Uterine smooth muscle cell (primary cell): ENCODE results near the gene XIRP2. TPM values are rescaled to one million over a fixed set of nuclear protein-coding genes. Genes with fewer than 3 reads are reported as not detected.

Experiments used
- total RNA-seq: library from RNA; depleted of rRNA; stranded (reverse); fragments of >200 nt; gene quantifications from 2 replicates; pipeline ENCODE4 v1.2.3, GENCODE V29; 2014

XIRP2 gene, protein sequence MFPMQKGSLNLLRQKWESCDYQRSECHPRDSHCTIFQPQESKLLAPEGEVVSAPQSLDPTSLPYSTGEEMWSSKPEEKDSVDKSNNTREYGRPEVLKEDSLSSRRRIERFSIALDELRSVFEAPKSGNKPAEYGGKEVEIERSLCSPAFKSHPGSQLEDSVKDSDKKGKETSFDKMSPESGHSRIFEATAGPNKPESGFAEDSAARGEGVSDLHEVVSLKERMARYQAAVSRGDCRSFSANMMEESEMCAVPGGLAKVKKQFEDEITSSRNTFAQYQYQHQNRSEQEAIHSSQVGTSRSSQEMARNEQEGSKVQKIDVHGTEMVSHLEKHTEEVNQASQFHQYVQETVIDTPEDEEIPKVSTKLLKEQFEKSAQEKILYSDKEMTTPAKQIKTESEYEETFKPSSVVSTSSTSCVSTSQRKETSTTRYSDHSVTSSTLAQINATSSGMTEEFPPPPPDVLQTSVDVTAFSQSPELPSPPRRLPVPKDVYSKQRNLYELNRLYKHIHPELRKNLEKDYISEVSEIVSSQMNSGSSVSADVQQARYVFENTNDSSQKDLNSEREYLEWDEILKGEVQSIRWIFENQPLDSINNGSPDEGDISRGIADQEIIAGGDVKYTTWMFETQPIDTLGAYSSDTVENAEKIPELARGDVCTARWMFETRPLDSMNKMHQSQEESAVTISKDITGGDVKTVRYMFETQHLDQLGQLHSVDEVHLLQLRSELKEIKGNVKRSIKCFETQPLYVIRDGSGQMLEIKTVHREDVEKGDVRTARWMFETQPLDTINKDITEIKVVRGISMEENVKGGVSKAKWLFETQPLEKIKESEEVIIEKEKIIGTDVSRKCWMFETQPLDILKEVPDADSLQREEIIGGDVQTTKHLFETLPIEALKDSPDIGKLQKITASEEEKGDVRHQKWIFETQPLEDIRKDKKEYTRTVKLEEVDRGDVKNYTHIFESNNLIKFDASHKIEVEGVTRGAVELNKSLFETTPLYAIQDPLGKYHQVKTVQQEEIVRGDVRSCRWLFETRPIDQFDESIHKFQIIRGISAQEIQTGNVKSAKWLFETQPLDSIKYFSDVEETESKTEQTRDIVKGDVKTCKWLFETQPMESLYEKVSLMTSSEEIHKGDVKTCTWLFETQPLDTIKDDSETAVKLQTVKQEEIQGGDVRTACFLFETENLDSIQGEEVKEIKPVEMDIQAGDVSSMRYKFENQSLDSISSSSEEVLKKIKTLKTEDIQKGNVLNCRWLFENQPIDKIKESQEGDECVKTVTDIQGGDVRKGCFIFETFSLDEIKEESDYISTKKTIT (N-terminal part only)
- total RNA-seq: 1.00 and 1.2 TPM in 2 replicates

DNA sequence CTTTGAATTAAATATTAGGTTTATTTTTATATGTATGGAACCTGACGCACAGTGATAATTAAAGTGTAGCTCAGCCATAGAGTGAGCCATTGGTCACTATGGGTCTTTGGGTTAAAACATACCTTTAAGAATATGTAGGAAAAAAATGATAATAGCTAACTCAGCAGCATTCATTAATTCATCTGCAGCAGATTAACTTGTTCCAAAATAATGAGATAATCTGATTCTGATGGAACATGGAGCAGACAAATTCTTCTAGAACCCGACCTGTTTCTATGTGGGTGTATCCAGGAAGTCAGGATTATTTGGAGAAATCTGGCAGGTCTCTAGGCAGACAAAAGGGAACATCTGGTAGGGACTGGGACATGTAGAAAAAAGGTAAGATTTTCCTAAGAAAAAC lies at the start of gene XIRP2:
XIRP2 (plus strand) TSS at position 301 of the 400 bp plus-strand sequence. CDS start 15,003 bp downstream, outside the sequence.

DNA sequence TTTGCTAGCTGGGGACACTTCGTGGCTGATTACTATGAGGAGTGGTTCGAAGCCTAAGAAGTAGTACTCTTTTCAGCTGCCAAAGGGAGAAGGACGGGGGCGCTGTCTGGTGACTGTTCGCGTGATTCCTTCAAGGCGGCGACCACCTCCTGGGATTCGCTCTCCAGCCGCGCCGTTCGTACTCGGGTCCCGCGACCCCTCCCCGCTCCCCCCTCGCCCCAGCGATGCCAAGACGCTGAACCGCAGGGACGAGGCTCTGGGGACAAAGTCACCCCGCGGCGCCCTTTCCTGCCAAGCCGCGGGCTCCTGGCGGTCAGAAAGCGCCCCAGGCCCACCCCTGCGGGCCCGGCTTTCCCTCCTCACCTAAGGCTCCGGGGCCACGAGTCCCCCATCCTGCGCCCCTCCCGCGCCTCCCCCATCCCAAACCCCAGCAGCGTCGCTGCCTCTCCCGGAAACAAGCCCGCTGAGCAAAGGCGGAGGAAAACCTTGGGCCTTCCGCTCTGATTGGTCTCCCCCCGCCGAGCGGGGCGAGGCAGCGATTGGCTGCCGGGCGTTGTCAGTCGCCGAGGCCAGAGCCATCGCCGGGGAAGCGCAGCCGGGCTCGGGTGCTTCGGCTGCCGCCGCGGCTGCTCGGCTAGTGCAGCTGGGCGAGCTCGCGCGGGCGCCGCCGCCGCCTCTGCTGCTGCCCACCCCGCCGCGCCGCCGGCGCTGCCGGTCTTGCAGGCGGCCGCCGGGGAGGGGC lies 404.3 kb downstream of the XIRP2 start, which contains the start of gene B3GALT1:
B3GALT1 (plus strand) TSS at position 572 of the 742 bp plus-strand sequence.

